HFFc6 (cell line): ENCODE results near the gene NTN3. TPM values are rescaled to one million over a fixed set of nuclear protein-coding genes. Genes with fewer than 3 reads are reported as not detected.

Experiments used
- DNase-seq: peaks from one replicate; pipeline ENCODE4 v3.0.0-alpha.2; 2018
- H3K27ac Mint-ChIP-seq: 2 replicates; pipeline ENCODE4 v1.8.0; 2020; ENCODE audit warnings: mild to moderate bottlenecking, mixed read lengths
- H3K27me3 Mint-ChIP-seq: 2 replicates; pipeline ENCODE4 v1.8.0; 2021; ENCODE audit warnings: mild to moderate bottlenecking, moderate library complexity, mixed read lengths; ENCODE audit not compliant: insufficient read depth
- H3K36me3 Mint-ChIP-seq: 2 replicates; pipeline ENCODE4 v1.8.0; 2021; ENCODE audit warnings: low read depth, mixed read lengths
- H3K4me1 Mint-ChIP-seq: 2 replicates; pipeline ENCODE4 v1.8.0; 2020; ENCODE audit warnings: low read depth, mixed read lengths
- H3K4me3 Mint-ChIP-seq: 2 replicates; pipeline ENCODE4 v1.8.0; 2020; ENCODE audit warnings: mild to moderate bottlenecking, moderate library complexity, mixed read lengths
- H3K9me3 Mint-ChIP-seq: 2 replicates; pipeline ENCODE4 v1.8.0; 2020; ENCODE audit warnings: mild to moderate bottlenecking, mixed read lengths
- CTCF ChIP-seq: fragments of 200-600 bp; sonication (generic); IDR thresholded peaks from 2 replicates; pipeline ENCODE4 v1.5.0; 2021; ENCODE audit warnings: antibody characterized with exemption, mild to moderate bottlenecking
- total RNA-seq, 6 experiments: library from RNA; stranded (reverse); fragmentation: NEBNext Ultra II Directional; extraction: Animal tissue kit (Norgen Biotek cat#: 25700); gene quantifications; 2 replicates in 1 of 6; 3 replicates in 5 of 6; pipeline ENCODE4 v1.2.3, GENCODE V29; 2021

The NTN3 gene
- total RNA-seq, 6 experiments from 2014 or later, result 0.22 to 0.47 (median 0.33) TPM

- H3K4me1 Mint-ChIP-seq, result peaks cover 10% of the 10 kb centered on the region
- no peak overlapping the region for H3K27ac Mint-ChIP-seq
- H3K4me3 Mint-ChIP-seq, result no peak overlapping the region
- H3K9me3 Mint-ChIP-seq, result no peaks in the 10 kb centered on the region
- H3K36me3 Mint-ChIP-seq, result no peaks in the 10 kb centered on the region
- peaks cover 6% of the 10 kb centered on the region for H3K27me3 Mint-ChIP-seq
- no peak for TF ChIP-seq CTCF
- no peak for DNase-seq
Observed at GRCh38 chr16:2489581-2489980, 18.5 kb downstream of the NTN3 start.

GRCh38 chr16:2490190-2491105 lies 19.4 kb downstream of the NTN3 start:
- peaks cover 10% of the 10 kb centered on the region for H3K4me1 Mint-ChIP-seq
- no peak overlapping the region for H3K27ac Mint-ChIP-seq
- DNase-seq, result no peak
- H3K36me3 Mint-ChIP-seq, result no peaks in the 10 kb centered on the region
- H3K9me3 Mint-ChIP-seq, result no peaks in the 10 kb centered on the region
- no peak for TF ChIP-seq CTCF
- no peak overlapping the region for H3K4me3 Mint-ChIP-seq
- peaks cover 6% of the 10 kb centered on the region for H3K27me3 Mint-ChIP-seq

- TF ChIP-seq CTCF, result no peak
- no peak for DNase-seq
- Mint-ChIP-seq H3K36me3 (no peaks in the 10 kb centered on the region; the same call in 1 of the 2 replicates), H3K4me3 (no peak overlapping the region), H3K9me3 (no peaks in the 10 kb centered on the region), H3K4me1 (peaks cover 5% of the 10 kb centered on the region), H3K27me3 (peaks cover 2% of the 10 kb centered on the region), H3K27ac (no peak overlapping the region)
Observed at GRCh38 chr16:2492292-2492691, 21.2 kb downstream of the NTN3 start.

- Mint-ChIP-seq H3K4me1 (no peaks in the 10 kb centered on the region), H3K27ac (no peak overlapping the region), H3K9me3 (no peaks in the 10 kb centered on the region), H3K27me3 (no peaks in the 10 kb centered on the region; the same call in 1 of the 2 replicates), H3K4me3 (no peak overlapping the region), H3K36me3 (no peaks in the 10 kb centered on the region; the same call in 1 of the 2 replicates)
- DNase-seq, result no peak
- TF ChIP-seq CTCF, result no peak
Observed at GRCh38 chr16:2493605-2494004, 22.5 kb downstream of the NTN3 start.

GRCh38 chr16:2494616-2495015 lies 23.5 kb downstream of the NTN3 start:
- no peaks in the 10 kb centered on the region; the same call in 1 of the 2 replicates for H3K27me3 Mint-ChIP-seq
- H3K4me1 Mint-ChIP-seq, result no peaks in the 10 kb centered on the region
- DNase-seq, result no peak
- TF ChIP-seq CTCF, result no peak
- no peak overlapping the region for H3K4me3 Mint-ChIP-seq
- no peaks in the 10 kb centered on the region; the same call in 1 of the 2 replicates for H3K36me3 Mint-ChIP-seq
- H3K9me3 Mint-ChIP-seq, result no peaks in the 10 kb centered on the region
- no peak overlapping the region for H3K27ac Mint-ChIP-seq
